ENCODE results near the gene LEFTY2.
"Not testable (repeated sequence)": the region's sequence is repeated elsewhere in the genome, so short reads cannot be mapped to it uniquely, and the experiment has no call there.

The LEFTY2 gene

GRCh38 chr1:225931270-225932136 is 9.5 kb downstream of the LEFTY2 start:
- no peak for FAIRE-seq
- DNase-seq (ENCODE audit: low spot score): no peak

GRCh38 chr1:225930566-225930965 is 10.5 kb downstream of the LEFTY2 start:
- DNase-seq (ENCODE audit: low spot score) (no peak), FAIRE-seq (no peak)

GRCh38 chr1:225929462-225929861 is 11.6 kb downstream of the LEFTY2 start:
- not testable (repeated sequence) for DNase-seq (ENCODE audit: low spot score); FAIRE-seq

GRCh38 chr1:225928186-225929175 is 12.5 kb downstream of the LEFTY2 start:
- FAIRE-seq: no peak
- no peak for DNase-seq (ENCODE audit: low spot score)

- FAIRE-seq: no peak
- no peak for DNase-seq (ENCODE audit: low spot score)
Observed at GRCh38 chr1:225926551-225927113, 14.4 kb downstream of the LEFTY2 start.

GRCh38 chr1:225923692-225924555 is 17.1 kb downstream of the LEFTY2 start, which contains the start of gene PYCR2:
PYCR2 (minus strand) TSS chr1:225924250; CDS start chr1:225924110, 140 bp downstream.
- FAIRE-seq (peak; percentile 20), DNase-seq (ENCODE audit: low spot score) (peak; percentile 99)

GRCh38 chr1:225923381-225923691 is 17.7 kb downstream of the LEFTY2 start:
- FAIRE-seq (no peak), DNase-seq (ENCODE audit: low spot score) (no peak)

- no peak for DNase-seq (ENCODE audit: low spot score)
- FAIRE-seq: no peak
Observed at GRCh38 chr1:225921734-225922709, 19.0 kb downstream of the LEFTY2 start.

- FAIRE-seq: no peak
- DNase-seq (ENCODE audit: low spot score): no peak
Observed at GRCh38 chr1:225919906-225920305, 21.1 kb downstream of the LEFTY2 start.

GRCh38 chr1:225918280-225918679 is 22.7 kb downstream of the LEFTY2 start:
- DNase-seq (ENCODE audit: low spot score): no peak
- no peak for FAIRE-seq

- FAIRE-seq: no peak
Observed at GRCh38 chr1:225917536-225917935, 23.5 kb downstream of the LEFTY2 start.

GRCh38 chr1:225917101-225917500 is 23.9 kb downstream of the LEFTY2 start:
- DNase-seq (ENCODE audit: low spot score) (no peak), FAIRE-seq (no peak)

More at GRCh38 chr1:225917536-225917935, 23.5 kb downstream of the LEFTY2 start:
- DNase-seq (ENCODE audit: low spot score): no peak

GRCh38 chr1:225915538-225915991 is 25.5 kb downstream of the LEFTY2 start:
- no peak for FAIRE-seq
- no peak for DNase-seq (ENCODE audit: low spot score)

- no peak for DNase-seq (ENCODE audit: low spot score)
- no peak for FAIRE-seq
Observed at GRCh38 chr1:225914947-225915346, 26.1 kb downstream of the LEFTY2 start.

- FAIRE-seq: no peak
- no peak for DNase-seq (ENCODE audit: low spot score)
Observed at GRCh38 chr1:225914391-225914790, 26.6 kb downstream of the LEFTY2 start.

- DNase-seq (ENCODE audit: low spot score) (peak; percentile 77), FAIRE-seq (no peak)
Observed at GRCh38 chr1:225911191-225912130, 29.6 kb downstream of the LEFTY2 start.

- no peak for DNase-seq (ENCODE audit: low spot score)
- no peak for FAIRE-seq
Observed at GRCh38 chr1:225909477-225909876, 31.5 kb downstream of the LEFTY2 start.

- DNase-seq (ENCODE audit: low spot score): no peak
- FAIRE-seq: no peak
Observed at GRCh38 chr1:225908773-225909172, 32.2 kb downstream of the LEFTY2 start.

Data from urothelium cell line (cell line).